OCI-LY1 (cell line): ENCODE data around the gene PATE2.

Source experiments
- H2AFZ ChIP-seq: fragments of 200-600 bp; sonication (generic), shearing (Covaris generic); 2 replicates; pipeline ENCODE4 v1.6.0; 2014; ENCODE audit warnings: antibody characterized with exemption, mild to moderate bottlenecking, low read length
- H3F3A ChIP-seq: fragments of 200-600 bp; sonication (generic), shearing (Covaris generic); 2 replicates; pipeline ENCODE4 v1.6.0; 2014; ENCODE audit warnings: mild to moderate bottlenecking, antibody characterized with exemption, low read length, moderate library complexity; ENCODE audit not compliant: insufficient read depth
- H3K27ac ChIP-seq: fragments of 200-600 bp; sonication (generic); 2 replicates; pipeline ENCODE4 v1.5.1; 2014; ENCODE audit warnings: low read length, mixed run types, mild to moderate bottlenecking, low read depth; ENCODE audit not compliant: poor library complexity, severe bottlenecking
- H3K27me3 ChIP-seq: fragments of 200-600 bp; sonication (generic); 2 replicates; pipeline ENCODE4 v1.6.0; 2014; ENCODE audit warnings: antibody characterized with exemption, mild to moderate bottlenecking, low read length, moderate library complexity; ENCODE audit not compliant: insufficient read depth
- H3K36me3 ChIP-seq: fragments of 200-600 bp; sonication (generic); 2 replicates; pipeline ENCODE4 v1.6.1; 2014; ENCODE audit warnings: mild to moderate bottlenecking, antibody characterized with exemption, low read length, moderate library complexity, mixed read lengths; ENCODE audit not compliant: insufficient read depth
- H3K4me1 ChIP-seq: fragments of 200-600 bp; sonication (generic); 2 replicates; pipeline ENCODE4 v1.5.1; 2014; ENCODE audit warnings: mild to moderate bottlenecking, low read length, moderate library complexity; ENCODE audit not compliant: insufficient read depth, severe bottlenecking
- H3K4me2 ChIP-seq: fragments of 200-600 bp; sonication (generic), shearing (Covaris generic); 2 replicates; pipeline ENCODE4 v1.6.1; 2014; ENCODE audit warnings: low read length
- H3K4me3 ChIP-seq: fragments of 200-600 bp; sonication (generic); 2 replicates; pipeline ENCODE4 v1.5.1; 2014; ENCODE audit warnings: low read length, low read depth, mild to moderate bottlenecking, mixed read lengths; ENCODE audit not compliant: poor library complexity, severe bottlenecking
- H3K79me2 ChIP-seq: fragments of 200-600 bp; shearing (Covaris generic); 2 replicates; pipeline ENCODE4 v1.6.1; 2016; ENCODE audit warnings: mixed run types, low read length, mixed read lengths; ENCODE audit not compliant: insufficient read depth
- H3K9ac ChIP-seq: fragments of 200-600 bp; sonication (generic), shearing (Covaris generic); 2 replicates; pipeline ENCODE4 v1.6.1; 2014; ENCODE audit warnings: mild to moderate bottlenecking, low read length, mixed read lengths
- H3K9me2 ChIP-seq: fragments of 200-600 bp; sonication (generic), shearing (Covaris generic); 2 replicates; pipeline ENCODE4 v1.6.1; 2014; ENCODE audit warnings: low read depth, mild to moderate bottlenecking, low read length, mixed read lengths
- H3K9me3 ChIP-seq: fragments of 200-600 bp; shearing (Covaris generic); 2 replicates; pipeline ENCODE4 v1.6.1; 2014; ENCODE audit warnings: low read length, mixed read lengths
- H4K20me1 ChIP-seq: fragments of 200-600 bp; sonication (generic), shearing (Covaris generic); 2 replicates; pipeline ENCODE4 v1.6.0; 2016; ENCODE audit warnings: mild to moderate bottlenecking, low read length; ENCODE audit not compliant: insufficient read depth
- CTCF ChIP-seq: fragments of 200-600 bp; sonication (generic), shearing (Covaris generic); IDR thresholded peaks from 2 replicates; pipeline ENCODE4 v1.5.1; 2017; ENCODE audit warnings: mild to moderate bottlenecking, antibody characterized with exemption, low read length, moderate library complexity, mixed read lengths
- EZH2 ChIP-seq: fragments of 200-600 bp; sonication (generic), shearing (Covaris generic); IDR thresholded peaks from 2 replicates; pipeline ENCODE4 v1.8.0; 2017; ENCODE audit warnings: borderline replicate concordance, mixed run types, mild to moderate bottlenecking, antibody characterized with exemption, low read length, moderate library complexity, mixed read lengths

Gene PATE2

GRCh38 chr11:125728969-125729368 lies 49.7 kb downstream of the PATE2 start:
- Histone ChIP-seq H2AFZ (no peak overlapping the region), H3K4me3 (no peak overlapping the region), H4K20me1 (no peaks in the 10 kb centered on the region), H3F3A (no peaks in the 10 kb centered on the region), H3K27ac (no peak overlapping the region), H3K9ac (no peak overlapping the region), H3K9me3 (no peaks in the 10 kb centered on the region), H3K9me2 (no peaks in the 10 kb centered on the region), H3K79me2 (no peaks in the 10 kb centered on the region), H3K4me1 (no peaks in the 10 kb centered on the region), H3K27me3 (no peaks in the 10 kb centered on the region), H3K36me3 (no peaks in the 10 kb centered on the region), H3K4me2 (no peak overlapping the region)
- TF ChIP-seq CTCF (no peak), EZH2 (no peak)
